NCI-H446 treated with DMSO at 0.1 percent for 48 hours (cell line): ENCODE data around the gene IL9R.
"Not testable (repeated sequence)": the region's sequence is repeated elsewhere in the genome, so short reads cannot be mapped to it uniquely, and the experiment has no call there.

Source experiments
- DNase-seq: peaks from one replicate; lab custom pipeline; 2025; lab: John Stamatoyannopoulos, UW

Gene IL9R

GRCh38 chrX:156030474-156030873, 33.0 kb downstream of the IL9R start:
- not testable (repeated sequence) for DNase-seq
